GM23338 (cell line): ENCODE data around the gene POLA1. TPM values are rescaled to one million over a fixed set of nuclear protein-coding genes. Genes with fewer than 3 reads are reported as not detected.

Experiments used
- ATAC-seq: fragments of 200-7000 bp; cut with Tn5 transposase; 3 replicates; pipeline ENCODE4 v1.9.1; 2020
- DNase-seq: peaks from one replicate; pipeline ENCODE4 v3.0.0-alpha.2; 2015; ENCODE audit warnings: low spot score
- H2AFZ ChIP-seq: fragments of 200-600 bp; sonication (generic); 2 replicates; pipeline ENCODE4 v1.8.0; 2016; ENCODE audit warnings: antibody characterized with exemption, mild to moderate bottlenecking, moderate library complexity
- H3F3A ChIP-seq: fragments of 200-600 bp; sonication (generic); replicated peaks from 2 replicates; pipeline ENCODE4 v1.8.0; 2017; ENCODE audit warnings: antibody characterized with exemption, mixed run types, low read depth
- H3K27ac ChIP-seq: fragments of 200-600 bp; sonication (generic); 2 replicates; pipeline ENCODE4 v1.6.1; 2016; ENCODE audit warnings: low read depth
- H3K27me3 ChIP-seq: fragments of 200-600 bp; sonication (generic); 2 replicates; pipeline ENCODE4 v1.8.0; 2016; ENCODE audit warnings: mild to moderate bottlenecking, mixed run types, moderate library complexity; ENCODE audit not compliant: insufficient read depth
- H3K36me3 ChIP-seq: fragments of 200-600 bp; sonication (generic); 2 replicates; pipeline ENCODE4 v1.8.0; 2016; ENCODE audit warnings: mild to moderate bottlenecking; ENCODE audit not compliant: insufficient read depth
- H3K4me1 ChIP-seq: fragments of 200-600 bp; sonication (generic); 2 replicates; pipeline ENCODE4 v1.8.0; 2016; ENCODE audit warnings: mild to moderate bottlenecking, moderate library complexity; ENCODE audit not compliant: insufficient read depth
- H3K4me2 ChIP-seq: fragments of 200-600 bp; sonication (generic); 2 replicates; pipeline ENCODE4 v1.7.1; 2017; ENCODE audit warnings: mixed run types
- H3K4me3 ChIP-seq: fragments of 200-600 bp; sonication (generic); 2 replicates; pipeline ENCODE4 v1.6.1; 2016; ENCODE audit warnings: mixed run types
- H3K79me2 ChIP-seq: fragments of 200-600 bp; sonication (generic); replicated peaks from 2 replicates; pipeline ENCODE4 v1.8.0; 2017; ENCODE audit warnings: mild to moderate bottlenecking; ENCODE audit not compliant: insufficient read depth
- H3K9me2 ChIP-seq: fragments of 200-600 bp; sonication (generic); 2 replicates; pipeline ENCODE4 v1.8.0; 2017; ENCODE audit not compliant: insufficient read depth
- H4K20me1 ChIP-seq: fragments of 200-600 bp; sonication (generic); replicated peaks from 2 replicates; pipeline ENCODE4 v1.8.0; 2017; ENCODE audit warnings: mild to moderate bottlenecking; ENCODE audit not compliant: insufficient read depth
- H3K27ac Mint-ChIP-seq: 2 replicates; pipeline ENCODE4 v1.8.0; 2020; ENCODE audit warnings: inconsistent platforms, mild to moderate bottlenecking, moderate library complexity, mixed read lengths
- H3K27me3 Mint-ChIP-seq: 3 replicates; pipeline ENCODE4 v1.8.0; 2022; ENCODE audit warnings: low read depth, mild to moderate bottlenecking, moderate library complexity, mixed read lengths, inconsistent platforms; ENCODE audit not compliant: insufficient read depth, poor library complexity
- H3K36me3 Mint-ChIP-seq: 3 replicates; pipeline ENCODE4 v1.8.0; 2021; ENCODE audit warnings: low read depth, mild to moderate bottlenecking, inconsistent platforms, moderate library complexity, mixed read lengths
- H3K4me1 Mint-ChIP-seq: 3 replicates; pipeline ENCODE4 v1.8.0; 2020; ENCODE audit warnings: mild to moderate bottlenecking, inconsistent platforms, mixed read lengths
- H3K4me3 Mint-ChIP-seq: 3 replicates; pipeline ENCODE4 v1.8.0; 2021; ENCODE audit warnings: moderate library complexity, mild to moderate bottlenecking, inconsistent platforms, mixed read lengths
- H3K9me3 Mint-ChIP-seq: 3 replicates; pipeline ENCODE4 v1.8.0; 2020; ENCODE audit warnings: moderate library complexity, mild to moderate bottlenecking, inconsistent platforms, mixed read lengths
- CREB1 ChIP-seq: fragments of 250-450 bp; sonication (Bioruptor Pico); IDR thresholded peaks from 2 replicates; pipeline ENCODE4 v1.5.0; 2020; ENCODE audit warnings: low read depth, mild to moderate bottlenecking, moderate library complexity
- EZH2 ChIP-seq: fragments of 200-600 bp; sonication (generic); IDR thresholded peaks from one replicate; pipeline ENCODE4 v1.8.0; 2017; ENCODE audit warnings: antibody characterized with exemption, mild to moderate bottlenecking, low read depth; ENCODE audit not compliant: unreplicated experiment
- EZH2phosphoT487 ChIP-seq: fragments of 200-600 bp; sonication (generic); IDR thresholded peaks from one replicate; pipeline ENCODE4 v1.8.1; 2018; ENCODE audit warnings: antibody characterized with exemption; ENCODE audit not compliant: unreplicated experiment
- JUNB ChIP-seq: IDR thresholded peaks from one replicate; pipeline ENCODE4 v1.6.1; 2016; ENCODE audit warnings: antibody characterized with exemption; ENCODE audit not compliant: unreplicated experiment
- NANOG ChIP-seq: IDR thresholded peaks from 2 replicates; pipeline ENCODE4 v1.6.1; 2016; ENCODE audit warnings: antibody characterized with exemption, borderline replicate concordance
- POLR2AphosphoS5 ChIP-seq: IDR thresholded peaks from 2 replicates; pipeline ENCODE4 v1.6.1; 2016; ENCODE audit warnings: antibody characterized with exemption, low read depth
- STAT1 ChIP-seq: IDR thresholded peaks from one replicate; pipeline ENCODE4 v1.6.1; 2016; ENCODE audit warnings: antibody characterized with exemption; ENCODE audit not compliant: unreplicated experiment
- ZNF114 ChIP-seq: fragments of 250-450 bp; sonication (Bioruptor Pico); IDR thresholded peaks from 2 replicates; pipeline ENCODE4 v1.5.0; 2020; ENCODE audit warnings: mild to moderate bottlenecking, moderate library complexity
- polyA plus RNA-seq: library from polyadenylated mRNA; unstranded; fragments of >200 nt; fragmentation: Nextera tagmentation; extraction: Ambion mirVana; gene quantifications from 2 replicates; pipeline ENCODE4 v1.2.1, GENCODE V29; 2016
- total RNA-seq: library from RNA; depleted of rRNA; stranded (reverse); fragments of >200 nt; shearing (Covaris generic); gene quantifications from 2 replicates; pipeline ENCODE4 v1.2.3, GENCODE V29; 2014
- TF ChIP-seq, protein P1 (sequence below), 2 experiments: fragments of 200-600 bp in 1 of 2; sonication (generic) in 1 of 2; conservative IDR thresholded peaks; 2 replicates each; pipeline versions ENCODE4 v1.5.1 to v1.6.1; 2016 to 2017; ENCODE audit warnings: antibody characterized with exemption in 2 of 2, low read depth in 2 of 2, mild to moderate bottlenecking in 2 of 2, moderate library complexity in 1 of 2
- TF ChIP-seq, protein P2 (sequence below): IDR thresholded peaks from 2 replicates; pipeline ENCODE4 v1.6.1; 2016; ENCODE audit warnings: antibody characterized with exemption
- TF ChIP-seq, protein P3 (sequence below): fragments of 250-450 bp; sonication (Bioruptor Pico); IDR thresholded peaks from 2 replicates; pipeline ENCODE4 v1.5.0; 2020; ENCODE audit warnings: mild to moderate bottlenecking, moderate library complexity

The POLA1 gene
- total and polyA plus RNA-seq, 2 experiments from 2014 or later = 12.6 to 36.6 TPM

DNA sequence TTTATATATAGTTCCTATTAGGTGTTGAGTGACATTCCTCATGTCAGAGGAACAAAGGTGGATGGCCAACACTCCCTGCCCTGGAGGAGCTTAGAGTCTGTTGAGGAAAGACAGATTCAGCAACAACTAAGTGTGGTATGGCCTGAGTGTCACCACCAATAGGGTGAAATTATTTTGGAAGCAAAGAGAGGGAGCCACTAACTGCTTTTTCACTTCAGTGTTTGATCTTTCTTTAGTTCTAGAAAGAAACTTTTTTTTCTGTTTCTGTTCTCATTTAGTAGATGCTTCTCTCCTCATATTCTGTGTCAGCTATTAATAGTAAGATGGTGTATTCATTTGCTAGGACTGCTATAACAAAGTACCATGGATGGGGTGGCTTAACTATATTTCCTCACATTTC, 240.6 kb downstream of the POLA1 start:
- Mint-ChIP-seq H3K36me3 (no peaks in the 10 kb centered on the region), H3K27me3 (peaks cover 2% of the 10 kb centered on the region), H3K4me1 (peaks cover 14% of the 10 kb centered on the region; the same call in 2 of the 3 replicates), H3K27ac (no peak overlapping the region), H3K9me3 (no peaks in the 10 kb centered on the region), H3K4me3 (no peak overlapping the region)
- Histone ChIP-seq H3K9me2 (no peaks in the 10 kb centered on the region), H3K4me2 (no peak overlapping the region), H3K4me1 (0 out of 2 replicates have a peak, but pooled peaks cover 4% of the 10 kb centered on the region), H3F3A (no peaks in the 10 kb centered on the region), H3K27ac (no peak overlapping the region), H4K20me1 (no peaks in the 10 kb centered on the region), H3K27me3 (no peaks in the 10 kb centered on the region), H3K36me3 (no peaks in the 10 kb centered on the region), H3K4me3 (no peak overlapping the region), H3K79me2 (no peaks in the 10 kb centered on the region), H2AFZ (no peak overlapping the region)
- TF ChIP-seq EZH2phosphoT487 = no peak
- TF ChIP-seq POLR2AphosphoS5 = no peak
- TF ChIP-seq NANOG = no peak
- TF ChIP-seq ZNF114 (CRISPR knock-in tag) = no peak
- TF ChIP-seq EZH2 = no peak
- TF ChIP-seq, protein P1, sequence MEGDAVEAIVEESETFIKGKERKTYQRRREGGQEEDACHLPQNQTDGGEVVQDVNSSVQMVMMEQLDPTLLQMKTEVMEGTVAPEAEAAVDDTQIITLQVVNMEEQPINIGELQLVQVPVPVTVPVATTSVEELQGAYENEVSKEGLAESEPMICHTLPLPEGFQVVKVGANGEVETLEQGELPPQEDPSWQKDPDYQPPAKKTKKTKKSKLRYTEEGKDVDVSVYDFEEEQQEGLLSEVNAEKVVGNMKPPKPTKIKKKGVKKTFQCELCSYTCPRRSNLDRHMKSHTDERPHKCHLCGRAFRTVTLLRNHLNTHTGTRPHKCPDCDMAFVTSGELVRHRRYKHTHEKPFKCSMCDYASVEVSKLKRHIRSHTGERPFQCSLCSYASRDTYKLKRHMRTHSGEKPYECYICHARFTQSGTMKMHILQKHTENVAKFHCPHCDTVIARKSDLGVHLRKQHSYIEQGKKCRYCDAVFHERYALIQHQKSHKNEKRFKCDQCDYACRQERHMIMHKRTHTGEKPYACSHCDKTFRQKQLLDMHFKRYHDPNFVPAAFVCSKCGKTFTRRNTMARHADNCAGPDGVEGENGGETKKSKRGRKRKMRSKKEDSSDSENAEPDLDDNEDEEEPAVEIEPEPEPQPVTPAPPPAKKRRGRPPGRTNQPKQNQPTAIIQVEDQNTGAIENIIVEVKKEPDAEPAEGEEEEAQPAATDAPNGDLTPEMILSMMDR (conservative IDR thresholded peaks at IDR 0.05; ENCODE audit: low read depth in 2 of 2) = no peak
- TF ChIP-seq, protein P2, sequence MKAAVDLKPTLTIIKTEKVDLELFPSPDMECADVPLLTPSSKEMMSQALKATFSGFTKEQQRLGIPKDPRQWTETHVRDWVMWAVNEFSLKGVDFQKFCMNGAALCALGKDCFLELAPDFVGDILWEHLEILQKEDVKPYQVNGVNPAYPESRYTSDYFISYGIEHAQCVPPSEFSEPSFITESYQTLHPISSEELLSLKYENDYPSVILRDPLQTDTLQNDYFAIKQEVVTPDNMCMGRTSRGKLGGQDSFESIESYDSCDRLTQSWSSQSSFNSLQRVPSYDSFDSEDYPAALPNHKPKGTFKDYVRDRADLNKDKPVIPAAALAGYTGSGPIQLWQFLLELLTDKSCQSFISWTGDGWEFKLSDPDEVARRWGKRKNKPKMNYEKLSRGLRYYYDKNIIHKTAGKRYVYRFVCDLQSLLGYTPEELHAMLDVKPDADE = no peak
- TF ChIP-seq CREB1 = no peak
- TF ChIP-seq STAT1 = no peak
- no peak for TF ChIP-seq JUNB
- TF ChIP-seq, protein P3, sequence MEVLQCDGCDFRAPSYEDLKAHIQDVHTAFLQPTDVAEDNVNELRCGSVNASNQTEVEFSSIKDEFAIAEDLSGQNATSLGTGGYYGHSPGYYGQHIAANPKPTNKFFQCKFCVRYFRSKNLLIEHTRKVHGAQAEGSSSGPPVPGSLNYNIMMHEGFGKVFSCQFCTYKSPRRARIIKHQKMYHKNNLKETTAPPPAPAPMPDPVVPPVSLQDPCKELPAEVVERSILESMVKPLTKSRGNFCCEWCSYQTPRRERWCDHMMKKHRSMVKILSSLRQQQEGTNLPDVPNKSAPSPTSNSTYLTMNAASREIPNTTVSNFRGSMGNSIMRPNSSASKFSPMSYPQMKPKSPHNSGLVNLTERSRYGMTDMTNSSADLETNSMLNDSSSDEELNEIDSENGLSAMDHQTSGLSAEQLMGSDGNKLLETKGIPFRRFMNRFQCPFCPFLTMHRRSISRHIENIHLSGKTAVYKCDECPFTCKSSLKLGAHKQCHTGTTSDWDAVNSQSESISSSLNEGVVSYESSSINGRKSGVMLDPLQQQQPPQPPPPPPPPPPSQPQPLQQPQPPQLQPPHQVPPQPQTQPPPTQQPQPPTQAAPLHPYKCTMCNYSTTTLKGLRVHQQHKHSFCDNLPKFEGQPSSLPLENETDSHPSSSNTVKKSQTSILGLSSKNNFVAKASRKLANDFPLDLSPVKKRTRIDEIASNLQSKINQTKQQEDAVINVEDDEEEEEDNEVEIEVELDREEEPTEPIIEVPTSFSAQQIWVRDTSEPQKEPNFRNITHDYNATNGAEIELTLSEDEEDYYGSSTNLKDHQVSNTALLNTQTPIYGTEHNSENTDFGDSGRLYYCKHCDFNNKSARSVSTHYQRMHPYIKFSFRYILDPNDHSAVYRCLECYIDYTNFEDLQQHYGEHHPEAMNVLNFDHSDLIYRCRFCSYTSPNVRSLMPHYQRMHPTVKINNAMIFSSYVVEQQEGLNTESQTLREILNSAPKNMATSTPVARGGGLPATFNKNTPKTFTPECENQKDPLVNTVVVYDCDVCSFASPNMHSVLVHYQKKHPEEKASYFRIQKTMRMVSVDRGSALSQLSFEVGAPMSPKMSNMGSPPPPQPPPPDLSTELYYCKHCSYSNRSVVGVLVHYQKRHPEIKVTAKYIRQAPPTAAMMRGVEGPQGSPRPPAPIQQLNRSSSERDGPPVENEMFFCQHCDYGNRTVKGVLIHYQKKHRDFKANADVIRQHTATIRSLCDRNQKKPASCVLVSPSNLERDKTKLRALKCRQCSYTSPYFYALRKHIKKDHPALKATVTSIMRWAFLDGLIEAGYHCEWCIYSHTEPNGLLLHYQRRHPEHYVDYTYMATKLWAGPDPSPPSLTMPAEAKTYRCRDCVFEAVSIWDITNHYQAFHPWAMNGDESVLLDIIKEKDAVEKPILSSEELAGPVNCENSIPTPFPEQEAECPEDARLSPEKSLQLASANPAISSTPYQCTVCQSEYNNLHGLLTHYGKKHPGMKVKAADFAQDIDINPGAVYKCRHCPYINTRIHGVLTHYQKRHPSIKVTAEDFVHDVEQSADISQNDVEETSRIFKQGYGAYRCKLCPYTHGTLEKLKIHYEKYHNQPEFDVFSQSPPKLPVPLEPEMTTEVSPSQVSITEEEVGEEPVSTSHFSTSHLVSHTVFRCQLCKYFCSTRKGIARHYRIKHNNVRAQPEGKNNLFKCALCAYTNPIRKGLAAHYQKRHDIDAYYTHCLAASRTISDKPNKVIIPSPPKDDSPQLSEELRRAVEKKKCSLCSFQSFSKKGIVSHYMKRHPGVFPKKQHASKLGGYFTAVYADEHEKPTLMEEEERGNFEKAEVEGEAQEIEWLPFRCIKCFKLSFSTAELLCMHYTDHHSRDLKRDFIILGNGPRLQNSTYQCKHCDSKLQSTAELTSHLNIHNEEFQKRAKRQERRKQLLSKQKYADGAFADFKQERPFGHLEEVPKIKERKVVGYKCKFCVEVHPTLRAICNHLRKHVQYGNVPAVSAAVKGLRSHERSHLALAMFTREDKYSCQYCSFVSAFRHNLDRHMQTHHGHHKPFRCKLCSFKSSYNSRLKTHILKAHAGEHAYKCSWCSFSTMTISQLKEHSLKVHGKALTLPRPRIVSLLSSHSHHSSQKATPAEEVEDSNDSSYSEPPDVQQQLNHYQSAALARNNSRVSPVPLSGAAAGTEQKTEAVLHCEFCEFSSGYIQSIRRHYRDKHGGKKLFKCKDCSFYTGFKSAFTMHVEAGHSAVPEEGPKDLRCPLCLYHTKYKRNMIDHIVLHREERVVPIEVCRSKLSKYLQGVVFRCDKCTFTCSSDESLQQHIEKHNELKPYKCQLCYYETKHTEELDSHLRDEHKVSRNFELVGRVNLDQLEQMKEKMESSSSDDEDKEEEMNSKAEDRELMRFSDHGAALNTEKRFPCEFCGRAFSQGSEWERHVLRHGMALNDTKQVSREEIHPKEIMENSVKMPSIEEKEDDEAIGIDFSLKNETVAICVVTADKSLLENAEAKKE = no peak
- ATAC-seq (no peak), DNase-seq (no peak)
